GM20000 (cell line): ENCODE data around the gene OR5AC2.

ENCODE experiments used
- DNase-seq: peaks from one replicate; pipeline ENCODE4 v3.0.0; 2012; ENCODE audit warnings: low spot score
- TF ChIP-seq, protein P1 (sequence below): IDR thresholded peaks from 2 replicates; pipeline ENCODE4 v1.5.1; 2012; ENCODE audit warnings: mild to moderate bottlenecking, control low read depth; ENCODE audit errors: extremely low read depth, missing control alignments

OR5AC2 gene

DNA sequence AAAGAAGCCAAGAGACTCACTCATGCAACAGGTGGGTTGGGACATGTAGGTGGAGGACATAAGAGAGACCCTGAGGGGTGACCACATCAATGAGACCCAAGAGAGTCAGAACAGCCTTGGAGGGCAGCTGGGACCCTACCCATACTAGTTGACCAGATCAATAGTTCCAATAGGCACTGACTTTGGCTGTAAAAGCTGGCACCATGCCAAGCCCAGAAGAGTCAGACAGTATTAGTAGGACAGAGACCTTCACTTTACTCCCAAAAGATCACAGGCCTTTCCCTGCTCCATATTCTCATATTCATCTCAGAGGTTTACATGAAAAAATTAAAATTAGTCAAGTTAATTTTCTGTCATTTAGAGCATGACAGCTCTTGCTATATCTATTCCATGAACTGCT lies 30.9 kb upstream of the OR5AC2 start:
- TF ChIP-seq, protein P1, sequence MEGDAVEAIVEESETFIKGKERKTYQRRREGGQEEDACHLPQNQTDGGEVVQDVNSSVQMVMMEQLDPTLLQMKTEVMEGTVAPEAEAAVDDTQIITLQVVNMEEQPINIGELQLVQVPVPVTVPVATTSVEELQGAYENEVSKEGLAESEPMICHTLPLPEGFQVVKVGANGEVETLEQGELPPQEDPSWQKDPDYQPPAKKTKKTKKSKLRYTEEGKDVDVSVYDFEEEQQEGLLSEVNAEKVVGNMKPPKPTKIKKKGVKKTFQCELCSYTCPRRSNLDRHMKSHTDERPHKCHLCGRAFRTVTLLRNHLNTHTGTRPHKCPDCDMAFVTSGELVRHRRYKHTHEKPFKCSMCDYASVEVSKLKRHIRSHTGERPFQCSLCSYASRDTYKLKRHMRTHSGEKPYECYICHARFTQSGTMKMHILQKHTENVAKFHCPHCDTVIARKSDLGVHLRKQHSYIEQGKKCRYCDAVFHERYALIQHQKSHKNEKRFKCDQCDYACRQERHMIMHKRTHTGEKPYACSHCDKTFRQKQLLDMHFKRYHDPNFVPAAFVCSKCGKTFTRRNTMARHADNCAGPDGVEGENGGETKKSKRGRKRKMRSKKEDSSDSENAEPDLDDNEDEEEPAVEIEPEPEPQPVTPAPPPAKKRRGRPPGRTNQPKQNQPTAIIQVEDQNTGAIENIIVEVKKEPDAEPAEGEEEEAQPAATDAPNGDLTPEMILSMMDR: no peak
- DNase-seq: no peak

DNA sequence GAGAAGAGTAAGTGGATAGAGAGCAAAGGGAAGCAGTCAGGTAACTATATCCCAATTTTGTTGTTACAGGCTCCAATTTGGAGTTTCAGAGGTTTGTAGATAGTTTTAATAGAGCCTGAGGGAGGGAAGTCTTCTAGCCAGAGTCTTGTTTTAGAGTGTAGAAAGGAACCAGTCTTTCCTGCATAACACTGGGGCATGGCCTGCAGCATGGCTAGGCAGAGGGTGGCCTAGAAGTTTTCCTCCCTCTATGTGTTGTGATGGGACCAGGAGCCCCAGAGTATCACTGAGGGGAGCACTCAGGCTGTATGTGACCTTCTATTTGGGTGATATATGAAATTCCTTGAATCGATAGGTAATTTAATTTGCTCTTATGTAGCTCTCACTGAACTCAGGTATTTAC lies 29.3 kb upstream of the OR5AC2 start:
- no peak for DNase-seq
- TF ChIP-seq, protein P1: no peak

DNA sequence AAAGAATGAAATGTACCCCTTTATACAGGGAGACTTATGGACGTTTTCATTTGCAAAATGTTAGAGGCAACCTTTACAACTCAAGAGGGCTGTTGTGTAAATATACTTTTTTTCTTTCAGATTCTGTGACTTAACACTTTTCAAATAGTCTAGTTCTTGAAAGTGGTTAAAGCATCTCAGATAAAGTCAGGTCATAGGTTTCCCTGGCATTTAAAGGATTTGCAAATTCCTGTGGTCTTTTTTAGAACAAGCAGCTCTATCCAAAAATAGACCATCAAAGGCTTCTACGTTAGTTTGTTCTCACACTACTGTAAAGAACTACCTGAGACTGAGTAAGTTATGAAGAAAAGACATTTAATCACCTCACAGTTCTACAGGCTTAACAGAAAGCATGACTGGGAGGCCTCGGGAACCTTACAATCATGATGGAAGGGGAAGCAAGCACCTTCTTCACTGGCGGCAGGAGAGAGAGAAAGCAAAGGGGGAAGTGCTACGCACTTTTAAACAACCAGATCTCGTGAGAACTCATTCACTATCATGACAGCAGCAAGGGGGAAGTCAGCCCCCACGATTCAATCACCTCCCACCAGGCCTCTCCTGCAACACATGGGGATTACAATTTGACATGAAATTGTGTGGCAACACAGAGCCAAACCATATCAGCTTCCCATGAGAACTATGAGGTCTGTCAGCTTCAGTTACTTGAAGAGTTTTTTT lies 28.6 kb upstream of the OR5AC2 start:
- TF ChIP-seq, protein P1: no peak
- no peak for DNase-seq

DNA sequence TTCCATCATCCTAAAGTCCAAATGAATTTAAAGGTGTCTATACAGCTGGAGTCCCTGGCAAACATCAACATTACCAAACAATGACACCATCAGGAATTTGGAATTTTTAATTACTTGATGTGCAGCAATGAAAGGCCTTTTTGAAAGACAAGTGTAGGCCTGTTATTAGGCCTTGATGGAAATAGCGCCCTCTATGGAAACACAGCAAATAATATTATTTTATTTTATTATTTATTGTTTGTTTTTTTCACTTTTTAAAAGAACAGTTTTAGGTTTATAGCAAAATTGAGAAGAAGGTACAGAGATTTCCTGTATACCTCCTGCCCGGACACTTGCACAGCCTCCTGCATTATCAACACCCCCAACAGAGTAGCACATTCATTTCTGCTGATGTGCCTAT lies 18.1 kb upstream of the OR5AC2 start:
- no peak for DNase-seq
- TF ChIP-seq, protein P1: no peak

DNA sequence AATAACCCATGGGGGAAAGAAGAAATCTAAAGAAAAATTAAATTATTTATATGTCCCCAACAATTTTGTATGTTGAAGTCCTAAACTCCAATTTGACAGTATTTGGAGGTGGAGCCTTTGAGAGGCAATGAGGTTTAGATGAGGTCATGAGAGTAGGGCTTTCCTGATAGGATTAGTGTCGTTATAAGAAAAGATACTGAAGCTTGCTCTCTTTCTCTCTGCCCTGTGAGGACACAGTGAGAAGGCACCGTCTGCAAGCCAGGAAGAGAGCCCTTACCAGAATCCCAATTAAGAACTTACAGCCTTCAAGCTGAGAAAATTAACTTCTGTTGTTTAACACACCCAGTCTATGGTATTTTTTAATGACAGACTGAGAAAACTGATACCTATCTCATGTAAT lies 16.1 kb upstream of the OR5AC2 start:
- no peak for DNase-seq
- TF ChIP-seq, protein P1: no peak

DNA sequence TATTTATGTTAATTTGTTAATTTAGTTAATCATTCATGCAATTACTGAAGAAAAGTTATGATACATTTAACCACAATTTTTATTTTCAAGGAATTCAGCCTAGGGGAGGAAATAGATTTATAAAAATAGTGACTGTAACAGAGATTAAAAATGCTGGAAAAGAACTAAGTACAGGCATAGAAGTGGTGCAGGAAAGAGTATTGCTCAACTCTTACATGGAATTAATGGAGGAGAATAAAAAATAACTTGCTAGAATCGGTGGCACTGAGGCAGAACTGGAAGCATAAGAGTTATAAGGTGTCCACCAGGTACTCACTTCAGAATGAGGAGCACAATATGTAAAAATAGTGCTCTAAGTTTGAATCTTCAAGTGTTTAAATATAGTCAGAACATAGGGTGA lies 13.5 kb upstream of the OR5AC2 start:
- no peak for DNase-seq
- TF ChIP-seq, protein P1: no peak

DNA sequence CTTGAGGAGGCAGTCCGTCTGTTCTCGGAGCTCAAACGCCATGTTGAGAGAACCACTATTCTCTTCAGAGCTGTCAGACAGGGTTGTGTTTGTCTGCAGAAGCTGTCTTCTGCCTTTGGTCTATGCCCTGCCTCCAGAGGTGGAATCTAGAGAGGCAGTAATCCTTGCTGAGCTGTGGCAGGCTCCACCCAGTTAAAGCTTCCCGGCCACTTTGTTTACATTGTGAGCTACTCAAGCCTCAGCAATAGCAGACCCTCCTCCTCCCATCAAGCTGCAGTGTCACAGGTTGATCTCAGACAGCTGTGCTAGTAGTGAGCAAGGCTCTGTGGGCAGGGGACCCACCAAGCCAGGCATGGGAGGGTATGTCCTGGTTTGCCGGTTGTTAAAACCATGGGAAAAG lies 8.9 kb downstream of the OR5AC2 start:
- no peak for DNase-seq
- TF ChIP-seq, protein P1: no peak
